Aorta (tissue), 5 donors: Measurements from ENCODE around the gene TYR. TPM values are rescaled to one million over a fixed set of nuclear protein-coding genes. Genes with fewer than 3 reads are reported as not detected.
A peak's percentile ranks its signal among the peaks of the same experiment; 100 is the strongest.
"Not testable (repeated sequence)": the region's sequence is repeated elsewhere in the genome, so short reads cannot be mapped to it uniquely, and the experiment has no call there.

ENCODE experiments used
- ATAC-seq: fragments of 200-7000 bp; cut with Tn5 transposase; one replicate; pipeline ENCODE4 v1.9.1; 2022; ENCODE audit warnings: moderate library complexity; ENCODE audit not compliant: low FRiP score
- DNase-seq, 2 donors: peaks; one replicate each; pipeline ENCODE4 v3.0.0-alpha.2; 2020
- H3K27ac ChIP-seq, 2 donors: one replicate each; pipeline ENCODE4 v1.5.1; 2013; ENCODE audit warnings: low read length in 2 of 2, mild to moderate bottlenecking in 2 of 2, moderate library complexity in 2 of 2, control low read depth in 1 of 2, inconsistent platforms in 1 of 2, low read depth in 1 of 2
- H3K27me3 ChIP-seq, 2 donors: one replicate each; pipeline ENCODE4 v1.6.1; 2013; ENCODE audit warnings: control low read depth in 1 of 2, low read length in 1 of 2, mild to moderate bottlenecking in 1 of 2, moderate library complexity in 1 of 2; ENCODE audit not compliant: insufficient read depth in 2 of 2, control insufficient read depth in 1 of 2
- H3K36me3 ChIP-seq, 2 donors: one replicate each; pipeline ENCODE4 v1.6.1; 2013; ENCODE audit warnings: control low read depth in 1 of 2, low read length in 1 of 2, mild to moderate bottlenecking in 1 of 2; ENCODE audit not compliant: insufficient read depth in 2 of 2, control insufficient read depth in 1 of 2
- H3K4me1 ChIP-seq, 2 donors: one replicate each; pipeline ENCODE4 v1.6.1; 2013; ENCODE audit warnings: low read length in 2 of 2, control low read depth in 1 of 2, mild to moderate bottlenecking in 1 of 2, moderate library complexity in 1 of 2; ENCODE audit not compliant: insufficient read depth in 2 of 2, control insufficient read depth in 1 of 2
- H3K4me3 ChIP-seq, 2 donors: one replicate each; pipeline ENCODE4 v1.5.1; 2013; ENCODE audit warnings: low read length in 2 of 2, control low read depth in 1 of 2, mild to moderate bottlenecking in 1 of 2
- H3K9me3 ChIP-seq: one replicate; pipeline ENCODE4 v1.6.1; 2013; ENCODE audit warnings: mild to moderate bottlenecking, low read length; ENCODE audit not compliant: control insufficient read depth
- WGBS, 2 donors: extraction: QIAGEN DNeasy Blood & Tissue Kit; methylation state at CpG; one replicate each; pipeline ENCODE4 v1.1.7; 2013; 5-methylcytosine and 5-hydroxymethylcytosine counted together
- intact Hi-C, 2 donors: fragments of 100-400 bp; cut with DNase I; formaldehyde crosslinking; loops; one replicate each; pipeline versions ENCODE4 v1.14.2 to v1.15.0; 2022
- polyA plus RNA-seq, 2 donors: library from polyadenylated mRNA; stranded (reverse); fragments of 200-250 nt; gene quantifications; one replicate each; pipeline ENCODE4 v1.2.3, GENCODE V29; 2013
- total RNA-seq, 2 donors: library from RNA; stranded (reverse); fragmentation: NEBNext Ultra II Directional; extraction: Animal tissue kit (Norgen Biotek cat#: 25700); gene quantifications; one replicate each; pipeline ENCODE4 v1.2.1, GENCODE V29; 2021
- donor health status: healthy with polysubstance abuse.
- donor health status: Bipolar disorder and iron deficiency.
- donor health status: DM: no; HTN: no; CAD: no.
- donor health status: DM: no; HTN: no; CAD: no.
- donor health status: DM: yes; HTN: yes; CAD: no.

Gene TYR
- total and polyA plus RNA-seq, 4 donors = not detected

- Histone ChIP-seq H3K27me3 (no peaks in the 10 kb centered on the region), H3K4me3 (no peak overlapping the region), H3K4me1 (peaks cover 0 to 2% of the 10 kb centered on the region in 2 donors), H3K9me3 (no peaks in the 10 kb centered on the region), H3K36me3 (no peaks in the 10 kb centered on the region), H3K27ac (no peak overlapping the region)
- intact Hi-C loops = no loop called here
- DNase-seq (no peak), ATAC-seq (no peak)
- WGBS, 2 donors = 98 to 99% methylated on average over 2 of the region's 2 CpGs
These were observed 143.7 kb downstream of the TYR start for GRCh38 chr11:89321401-89321800.

GRCh38 chr11:89327885-89328284, 150.2 kb downstream of the TYR start:
- no peaks in the 10 kb centered on the region for H3K27me3 ChIP-seq
- no peak overlapping the region for H3K4me3 ChIP-seq
- H3K4me1 ChIP-seq = no peaks in the 10 kb centered on the region
- H3K9me3 ChIP-seq = no peaks in the 10 kb centered on the region
- DNase-seq = no peak
- intact Hi-C loops = no loop called here
- WGBS, 2 donors = 74 to 95% methylated on average over 5 of the region's 5 CpGs
- no peak for ATAC-seq
- peak overlapping the region in 1 of 2 donors; percentile 28 for H3K27ac ChIP-seq
- no peaks in the 10 kb centered on the region for H3K36me3 ChIP-seq

- H3K27ac ChIP-seq, H3K4me3 ChIP-seq, intact Hi-C loops, H3K9me3 ChIP-seq, ATAC-seq, DNase-seq, H3K4me1 ChIP-seq, H3K27me3 ChIP-seq, H3K36me3 ChIP-seq: not testable (repeated sequence)
- 70 to 73% methylated on average over 4 of the region's 4 CpGs for WGBS, 2 donors
These were observed 154.3 kb downstream of the TYR start for GRCh38 chr11:89331940-89332339.

- intact Hi-C loops, H3K4me1 ChIP-seq, DNase-seq, ATAC-seq, H3K27me3 ChIP-seq, H3K9me3 ChIP-seq, H3K4me3 ChIP-seq, H3K36me3 ChIP-seq, H3K27ac ChIP-seq: not testable (repeated sequence)
- 10 to 16% methylated on average over 1 of the region's 1 CpG for WGBS, 2 donors
These were observed 156.0 kb downstream of the TYR start for GRCh38 chr11:89333704-89334103.

- 89 to 91% methylated on average over 4 of the region's 4 CpGs for WGBS, 2 donors
- H3K9me3 ChIP-seq, ATAC-seq, DNase-seq, H3K27ac ChIP-seq, intact Hi-C loops, H3K4me3 ChIP-seq, H3K27me3 ChIP-seq, H3K36me3 ChIP-seq, H3K4me1 ChIP-seq: not testable (repeated sequence)
These were observed 159.5 kb downstream of the TYR start for GRCh38 chr11:89337100-89337650.

- DNase-seq, H3K4me3 ChIP-seq, H3K9me3 ChIP-seq, H3K36me3 ChIP-seq, H3K27me3 ChIP-seq, H3K4me1 ChIP-seq, H3K27ac ChIP-seq, ATAC-seq, intact Hi-C loops: not testable (repeated sequence)
- WGBS, 2 donors = 65 to 66% methylated on average over 2 of the region's 2 CpGs
These were observed 160.4 kb downstream of the TYR start for GRCh38 chr11:89338073-89338472.

- DNase-seq, H3K4me1 ChIP-seq, H3K4me3 ChIP-seq, H3K9me3 ChIP-seq, H3K27me3 ChIP-seq, H3K36me3 ChIP-seq, H3K27ac ChIP-seq, intact Hi-C loops: not testable (repeated sequence)
- peak; percentile 73 for ATAC-seq
These were observed 162.8 kb downstream of the TYR start for GRCh38 chr11:89340450-89340849.

GRCh38 chr11:89342880-89343572, 165.4 kb downstream of the TYR start:
- intact Hi-C loops, H3K27me3 ChIP-seq, H3K4me3 ChIP-seq, H3K36me3 ChIP-seq, H3K9me3 ChIP-seq, H3K4me1 ChIP-seq: not testable (repeated sequence)
- peak; percentile 85 for ATAC-seq
- 25 to 26% methylated on average over 3 of the region's 3 CpGs for WGBS, 2 donors
- peak in 1 of 2 donors; percentile 66 for DNase-seq
- peak overlapping the region in 1 of 2 donors; percentile 17 for H3K27ac ChIP-seq
